ENCODE results near the gene ASTL. TPM values are rescaled to one million over a fixed set of nuclear protein-coding genes. Genes with fewer than 3 reads are reported as not detected.

ASTL gene
- polyA plus RNA-seq, 1 experiment: not detected

DNA sequence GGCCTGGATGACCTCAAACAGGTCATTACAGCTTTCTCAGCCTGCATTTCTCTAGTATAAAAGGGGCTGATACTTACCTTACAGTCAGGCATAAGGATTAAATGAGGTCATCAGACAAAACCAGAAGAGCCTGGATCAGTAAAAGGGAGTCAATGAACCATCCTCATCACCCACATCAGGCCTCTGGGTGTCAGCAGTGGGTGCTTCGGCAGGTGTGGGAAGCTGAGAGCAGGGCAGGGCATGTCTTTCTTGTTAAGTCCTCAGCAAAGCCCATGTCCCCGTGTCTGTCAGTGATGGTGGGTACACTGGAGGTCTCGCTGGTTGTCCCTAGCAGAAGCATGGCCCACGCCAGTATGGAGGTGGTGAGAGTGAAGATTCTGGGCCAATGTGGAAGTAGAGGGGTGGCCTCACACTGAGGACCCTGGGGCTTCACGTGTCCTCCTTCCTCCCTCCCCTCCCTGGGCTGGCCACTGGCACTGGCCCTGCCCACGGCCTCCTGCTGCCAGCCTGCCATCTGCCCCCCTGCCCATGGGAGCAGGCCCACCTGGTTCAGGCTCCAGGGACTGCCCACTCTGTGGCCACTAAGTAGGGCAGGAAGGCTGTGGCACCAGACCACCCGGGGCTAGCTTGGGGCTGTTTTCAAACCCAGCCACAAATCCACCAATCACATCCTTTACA lies 26.3 kb downstream of the ASTL start:
- ChIA-PET POLR2A (no interaction called here), CTCF (interaction anchor here (1.5 to 1.8 kb wide), 2 partner anchors 62 to 119 kb away, joined by 4 to 5 read pairs; no protein-coding TSS in a partner anchor)
- H3K27me3 ChIP-seq (ENCODE audit: control insufficient read depth, insufficient read depth, low read length): peaks cover 22% of the 10 kb centered on the region

DNA sequence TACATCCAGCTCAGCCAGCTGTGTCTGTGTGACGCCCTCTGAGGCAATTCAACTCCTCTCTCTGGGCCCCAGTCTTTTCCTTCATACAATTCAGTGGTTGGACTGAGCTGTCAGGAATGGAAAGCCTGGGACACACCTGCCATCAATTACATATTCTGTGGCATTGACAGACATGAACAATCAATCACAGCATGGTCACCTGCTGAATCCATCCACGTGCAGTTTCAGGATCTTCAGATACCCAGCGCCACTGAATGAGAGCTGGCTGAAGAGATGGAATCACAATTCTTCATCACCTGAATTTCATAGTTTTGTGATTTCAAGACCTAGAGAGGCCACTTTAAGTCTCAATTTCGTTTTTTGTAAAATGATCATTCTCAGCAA lies 27.1 kb downstream of the ASTL start:
- Histone ChIP-seq H3K27me3 (ENCODE audit: control insufficient read depth, insufficient read depth, low read length) (peaks cover 22% of the 10 kb centered on the region), H3K36me3 (ENCODE audit: control insufficient read depth, insufficient read depth, low read length) (no peaks in the 10 kb centered on the region), H3K4me3 (ENCODE audit: low read depth, low read length) (no peak overlapping the region)
- ChIA-PET CTCF (interaction anchor here (1.5 kb wide), 1 partner anchor 63 kb away, joined by 4 read pairs; no protein-coding TSS in a partner anchor), POLR2A (no interaction called here)
- DNase-seq (ENCODE audit: low read depth): no peak
- TF ChIP-seq, protein P1, sequence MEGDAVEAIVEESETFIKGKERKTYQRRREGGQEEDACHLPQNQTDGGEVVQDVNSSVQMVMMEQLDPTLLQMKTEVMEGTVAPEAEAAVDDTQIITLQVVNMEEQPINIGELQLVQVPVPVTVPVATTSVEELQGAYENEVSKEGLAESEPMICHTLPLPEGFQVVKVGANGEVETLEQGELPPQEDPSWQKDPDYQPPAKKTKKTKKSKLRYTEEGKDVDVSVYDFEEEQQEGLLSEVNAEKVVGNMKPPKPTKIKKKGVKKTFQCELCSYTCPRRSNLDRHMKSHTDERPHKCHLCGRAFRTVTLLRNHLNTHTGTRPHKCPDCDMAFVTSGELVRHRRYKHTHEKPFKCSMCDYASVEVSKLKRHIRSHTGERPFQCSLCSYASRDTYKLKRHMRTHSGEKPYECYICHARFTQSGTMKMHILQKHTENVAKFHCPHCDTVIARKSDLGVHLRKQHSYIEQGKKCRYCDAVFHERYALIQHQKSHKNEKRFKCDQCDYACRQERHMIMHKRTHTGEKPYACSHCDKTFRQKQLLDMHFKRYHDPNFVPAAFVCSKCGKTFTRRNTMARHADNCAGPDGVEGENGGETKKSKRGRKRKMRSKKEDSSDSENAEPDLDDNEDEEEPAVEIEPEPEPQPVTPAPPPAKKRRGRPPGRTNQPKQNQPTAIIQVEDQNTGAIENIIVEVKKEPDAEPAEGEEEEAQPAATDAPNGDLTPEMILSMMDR (IDR thresholded peaks at IDR 0.05; ENCODE audit: insufficient read depth, low read depth, low read length): no peak

More for the DNA sequence above, 26.3 kb downstream of the ASTL start:
- TF ChIP-seq, protein P1 (IDR thresholded peaks at IDR 0.05; ENCODE audit: insufficient read depth, low read depth, low read length): no peak
- Histone ChIP-seq H3K36me3 (ENCODE audit: control insufficient read depth, insufficient read depth, low read length) (no peaks in the 10 kb centered on the region), H3K4me3 (ENCODE audit: low read depth, low read length) (no peak overlapping the region)
- no peak for DNase-seq (ENCODE audit: low read depth)

DNA sequence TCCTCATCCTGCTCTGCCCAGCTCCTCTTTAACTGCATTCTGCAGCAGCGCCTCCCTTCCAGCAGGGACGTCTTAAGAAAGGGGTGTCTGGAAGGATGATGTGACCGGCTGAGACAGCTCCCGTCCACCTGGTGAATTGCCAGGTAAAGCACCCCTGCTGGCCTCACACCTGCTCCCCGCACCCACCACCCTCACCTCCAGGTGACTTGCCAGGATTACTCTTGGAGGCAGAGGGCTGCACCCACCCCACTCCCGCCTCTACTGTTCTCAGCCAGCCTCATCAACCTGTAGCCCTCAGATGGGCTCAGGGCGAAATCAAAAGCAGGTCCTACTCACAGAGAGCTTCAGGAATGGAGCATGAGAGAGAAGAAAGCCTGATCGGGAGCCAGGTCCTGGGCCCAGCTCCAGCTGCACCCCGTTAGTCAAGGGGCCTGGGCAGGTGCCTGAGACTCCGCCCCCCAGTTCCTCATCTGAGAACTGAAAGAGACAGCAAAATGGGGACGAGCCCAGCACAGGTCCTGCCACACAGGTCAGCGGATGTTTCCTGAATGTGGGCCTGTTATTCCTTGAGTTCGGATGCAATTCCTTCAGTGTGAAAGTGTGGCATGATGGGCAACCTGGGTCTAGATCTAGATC lies 27.6 kb downstream of the ASTL start:
- H3K4me3 ChIP-seq (ENCODE audit: low read depth, low read length): no peak overlapping the region
- no peaks in the 10 kb centered on the region for H3K36me3 ChIP-seq (ENCODE audit: control insufficient read depth, insufficient read depth, low read length)
- TF ChIP-seq, protein P1 (IDR thresholded peaks at IDR 0.05; ENCODE audit: insufficient read depth, low read depth, low read length): no peak
- POLR2A ChIA-PET: no interaction called here
- DNase-seq (ENCODE audit: low read depth): no peak
- CTCF ChIA-PET: interaction anchor here (1.3 to 2.4 kb wide), 3 partner anchors 8 to 88 kb away, joined by 4 to 14 read pairs (median 5); no protein-coding TSS in a partner anchor
- peaks cover 18% of the 10 kb centered on the region for H3K27me3 ChIP-seq (ENCODE audit: control insufficient read depth, insufficient read depth, low read length)

DNA sequence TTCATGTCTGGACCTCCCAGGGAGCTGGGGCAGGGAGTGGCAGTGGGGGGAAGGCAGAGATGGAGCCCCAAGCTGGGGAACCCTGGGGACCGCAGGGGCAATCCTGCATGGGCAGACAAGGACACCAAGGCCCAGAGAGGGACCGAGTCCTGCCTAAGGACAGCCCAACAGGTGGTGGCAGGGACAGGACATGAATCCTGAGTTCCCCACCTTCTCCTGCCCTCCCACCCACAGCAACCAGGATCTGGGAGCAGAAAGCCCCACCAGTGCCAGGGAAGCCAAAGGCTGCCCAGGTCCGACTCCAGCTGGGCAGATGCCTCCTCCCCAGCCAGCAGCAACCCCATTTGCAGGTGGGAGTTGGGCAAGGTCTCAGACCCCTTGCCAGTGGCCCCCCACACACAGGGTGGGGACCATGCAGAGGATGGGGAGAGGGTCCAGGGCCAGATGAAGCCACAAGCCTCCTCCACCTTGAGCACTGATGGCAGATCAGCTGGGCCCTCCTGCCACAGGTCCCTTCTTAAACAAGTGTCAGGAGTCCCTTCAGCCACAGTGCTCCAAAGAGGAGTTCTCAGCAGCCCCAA lies 28.3 kb downstream of the ASTL start:
- CTCF ChIA-PET: interaction anchor here (0.7 to 2.4 kb wide), 4 partner anchors 9 to 87 kb away, joined by 3 to 14 read pairs (median 5); no protein-coding TSS in a partner anchor
- peaks cover 15% of the 10 kb centered on the region for H3K27me3 ChIP-seq (ENCODE audit: control insufficient read depth, insufficient read depth, low read length)
- TF ChIP-seq, protein P1 (IDR thresholded peaks at IDR 0.05; ENCODE audit: insufficient read depth, low read depth, low read length): no peak
- POLR2A ChIA-PET: no interaction called here
- H3K4me3 ChIP-seq (ENCODE audit: low read depth, low read length): no peak overlapping the region
- no peaks in the 10 kb centered on the region for H3K36me3 ChIP-seq (ENCODE audit: control insufficient read depth, insufficient read depth, low read length)
- no peak for DNase-seq (ENCODE audit: low read depth)

DNA sequence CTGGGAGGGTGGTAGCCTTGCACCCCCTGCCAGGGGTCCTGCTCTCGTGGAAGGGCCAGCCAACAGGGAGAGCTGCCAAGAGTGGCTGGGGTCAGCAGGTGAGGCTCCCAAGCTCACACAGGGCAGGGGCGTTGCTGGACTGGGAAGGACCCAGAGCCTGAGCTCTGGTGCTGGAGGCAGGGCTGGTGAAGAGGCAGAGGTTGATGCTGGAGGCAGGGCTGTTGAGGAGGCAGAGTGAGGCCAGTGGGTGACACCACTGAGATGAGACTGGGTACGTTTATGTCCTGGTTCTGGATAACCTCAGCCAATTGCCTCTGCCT lies 29.0 kb downstream of the ASTL start:
- Histone ChIP-seq H3K36me3 (ENCODE audit: control insufficient read depth, insufficient read depth, low read length) (no peaks in the 10 kb centered on the region), H3K27me3 (ENCODE audit: control insufficient read depth, insufficient read depth, low read length) (peaks cover 12% of the 10 kb centered on the region), H3K4me3 (ENCODE audit: low read depth, low read length) (no peak overlapping the region)
- DNase-seq (ENCODE audit: low read depth): no peak
- ChIA-PET CTCF (interaction anchor here (0.7 to 2.4 kb wide), 4 partner anchors 8 to 86 kb away, joined by 3 to 26 read pairs (median 10); partner anchors contain the start of gene ADRA2B), POLR2A (no interaction called here)
- TF ChIP-seq, protein P1 (IDR thresholded peaks at IDR 0.05; ENCODE audit: insufficient read depth, low read depth, low read length): no peak
